Measurements from ENCODE around the gene CNNM1. TPM values are rescaled to one million over a fixed set of nuclear protein-coding genes. Genes with fewer than 3 reads are reported as not detected.

The CNNM1 gene
- total RNA-seq, 1 experiment from 2014 or later: not detected

DNA sequence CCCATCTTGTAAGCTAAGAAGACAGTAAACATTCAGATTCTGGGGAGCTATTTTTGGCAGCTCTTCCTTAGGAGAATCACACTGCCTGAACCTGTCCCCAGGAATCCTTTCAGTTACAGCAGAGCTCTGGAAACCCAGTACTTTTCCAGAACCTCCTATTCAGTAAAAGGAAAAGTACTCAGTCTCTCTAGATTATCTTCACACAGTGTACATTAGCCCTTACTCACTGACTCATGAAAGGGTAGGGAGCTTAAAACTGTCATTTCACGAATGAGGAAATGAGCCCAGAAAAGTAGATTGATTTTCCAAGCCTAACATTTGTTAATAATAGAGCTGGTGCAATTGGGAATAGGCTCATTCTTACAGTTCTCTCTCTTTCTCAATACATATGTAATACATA lies 3.9 kb upstream of the CNNM1 start:
- BruUV-seq (replicated peaks): no TSS peak
- Mint-ChIP-seq H3K27me3 (ENCODE audit: insufficient read depth, unreplicated experiment) (no peaks in the 10 kb centered on the region), H3K36me3 (ENCODE audit: insufficient read depth, unreplicated experiment) (no peaks in the 10 kb centered on the region), H3K9me3 (ENCODE audit: unreplicated experiment) (no peaks in the 10 kb centered on the region), H3K4me1 (ENCODE audit: low read depth, unreplicated experiment) (no peaks in the 10 kb centered on the region), H3K4me3 (ENCODE audit: unreplicated experiment) (no peak overlapping the region), H3K27ac (ENCODE audit: unreplicated experiment) (no peak overlapping the region)
- Histone ChIP-seq H3K27me3 (replicated peaks; ENCODE audit: control insufficient read depth, insufficient read depth, low read length) (no peaks in the 10 kb centered on the region), H3K9me3 (no peaks in the 10 kb centered on the region), H3K4me3 (ENCODE audit: low read depth, low read length) (no peak overlapping the region), H3K36me3 (ENCODE audit: control insufficient read depth, insufficient read depth, low read length) (no peaks in the 10 kb centered on the region), H3K4me1 (peaks cover 4% of the 10 kb centered on the region; the same call in 1 of the 2 replicates)
- DNase-seq: peak in 1 of 2 experiments; percentile 16
- TF ChIP-seq, protein P1, sequence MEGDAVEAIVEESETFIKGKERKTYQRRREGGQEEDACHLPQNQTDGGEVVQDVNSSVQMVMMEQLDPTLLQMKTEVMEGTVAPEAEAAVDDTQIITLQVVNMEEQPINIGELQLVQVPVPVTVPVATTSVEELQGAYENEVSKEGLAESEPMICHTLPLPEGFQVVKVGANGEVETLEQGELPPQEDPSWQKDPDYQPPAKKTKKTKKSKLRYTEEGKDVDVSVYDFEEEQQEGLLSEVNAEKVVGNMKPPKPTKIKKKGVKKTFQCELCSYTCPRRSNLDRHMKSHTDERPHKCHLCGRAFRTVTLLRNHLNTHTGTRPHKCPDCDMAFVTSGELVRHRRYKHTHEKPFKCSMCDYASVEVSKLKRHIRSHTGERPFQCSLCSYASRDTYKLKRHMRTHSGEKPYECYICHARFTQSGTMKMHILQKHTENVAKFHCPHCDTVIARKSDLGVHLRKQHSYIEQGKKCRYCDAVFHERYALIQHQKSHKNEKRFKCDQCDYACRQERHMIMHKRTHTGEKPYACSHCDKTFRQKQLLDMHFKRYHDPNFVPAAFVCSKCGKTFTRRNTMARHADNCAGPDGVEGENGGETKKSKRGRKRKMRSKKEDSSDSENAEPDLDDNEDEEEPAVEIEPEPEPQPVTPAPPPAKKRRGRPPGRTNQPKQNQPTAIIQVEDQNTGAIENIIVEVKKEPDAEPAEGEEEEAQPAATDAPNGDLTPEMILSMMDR (IDR thresholded peaks at IDR 0.05; ENCODE audit: insufficient read depth in 1 of 2, low read depth in 1 of 2, low read length in 1 of 2, severe bottlenecking in 1 of 2, unreplicated experiment in 1 of 2): no peak
- POLR2A ChIA-PET: no interaction called here
- intact Hi-C loops (cut with micrococcal nuclease; ENCODE audit: unreplicated experiment): no loop called here
- CTCF ChIA-PET: interaction anchor here (1.0 kb wide), 1 partner anchor 23 kb away, joined by 3 read pairs; no protein-coding TSS in a partner anchor

DNA sequence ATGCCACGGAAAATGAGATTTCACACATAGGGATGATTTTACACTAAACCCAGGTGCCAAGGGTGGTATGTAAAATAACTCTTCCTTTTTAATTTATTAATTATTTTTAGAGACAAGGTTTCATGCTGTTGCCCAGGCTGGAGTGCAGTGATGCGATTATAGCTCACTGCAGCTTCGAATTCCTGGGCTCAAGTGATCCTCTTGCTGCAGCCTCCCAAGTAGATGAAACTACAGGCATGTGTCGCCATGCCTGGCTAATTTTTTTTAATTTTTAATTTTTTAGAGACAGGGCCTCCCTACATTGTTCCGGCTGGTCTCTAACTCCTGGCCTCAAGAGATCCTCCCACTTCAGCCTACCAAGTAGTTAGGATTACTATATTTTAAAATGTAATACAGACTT lies 2.3 kb upstream of the CNNM1 start:
- intact Hi-C loops (cut with micrococcal nuclease; ENCODE audit: unreplicated experiment): no loop called here
- Histone ChIP-seq H3K4me3 (ENCODE audit: low read depth, low read length) (no peak overlapping the region), H3K4me1 (peaks cover 4% of the 10 kb centered on the region; the same call in 1 of the 2 replicates), H3K27me3 (replicated peaks; ENCODE audit: control insufficient read depth, insufficient read depth, low read length) (no peaks in the 10 kb centered on the region), H3K9me3 (no peaks in the 10 kb centered on the region), H3K36me3 (ENCODE audit: control insufficient read depth, insufficient read depth, low read length) (no peaks in the 10 kb centered on the region)
- no peaks in the 10 kb centered on the region for H3K27me3 Mint-ChIP-seq (ENCODE audit: insufficient read depth, unreplicated experiment)
- H3K36me3 Mint-ChIP-seq (ENCODE audit: insufficient read depth, unreplicated experiment): no peaks in the 10 kb centered on the region
- H3K9me3 Mint-ChIP-seq (ENCODE audit: unreplicated experiment): no peaks in the 10 kb centered on the region
- no TSS peak for BruUV-seq (replicated peaks)
- no peaks in the 10 kb centered on the region for H3K4me1 Mint-ChIP-seq (ENCODE audit: low read depth, unreplicated experiment)
- H3K4me3 Mint-ChIP-seq (ENCODE audit: unreplicated experiment): no peak overlapping the region
- POLR2A ChIA-PET: no interaction called here
- H3K27ac Mint-ChIP-seq (ENCODE audit: unreplicated experiment): no peak overlapping the region
- DNase-seq: no peak
- TF ChIP-seq, protein P1 (IDR thresholded peaks at IDR 0.05; ENCODE audit: insufficient read depth in 1 of 2, low read depth in 1 of 2, low read length in 1 of 2, severe bottlenecking in 1 of 2, unreplicated experiment in 1 of 2): no peak
- CTCF ChIA-PET: no interaction called here

DNA sequence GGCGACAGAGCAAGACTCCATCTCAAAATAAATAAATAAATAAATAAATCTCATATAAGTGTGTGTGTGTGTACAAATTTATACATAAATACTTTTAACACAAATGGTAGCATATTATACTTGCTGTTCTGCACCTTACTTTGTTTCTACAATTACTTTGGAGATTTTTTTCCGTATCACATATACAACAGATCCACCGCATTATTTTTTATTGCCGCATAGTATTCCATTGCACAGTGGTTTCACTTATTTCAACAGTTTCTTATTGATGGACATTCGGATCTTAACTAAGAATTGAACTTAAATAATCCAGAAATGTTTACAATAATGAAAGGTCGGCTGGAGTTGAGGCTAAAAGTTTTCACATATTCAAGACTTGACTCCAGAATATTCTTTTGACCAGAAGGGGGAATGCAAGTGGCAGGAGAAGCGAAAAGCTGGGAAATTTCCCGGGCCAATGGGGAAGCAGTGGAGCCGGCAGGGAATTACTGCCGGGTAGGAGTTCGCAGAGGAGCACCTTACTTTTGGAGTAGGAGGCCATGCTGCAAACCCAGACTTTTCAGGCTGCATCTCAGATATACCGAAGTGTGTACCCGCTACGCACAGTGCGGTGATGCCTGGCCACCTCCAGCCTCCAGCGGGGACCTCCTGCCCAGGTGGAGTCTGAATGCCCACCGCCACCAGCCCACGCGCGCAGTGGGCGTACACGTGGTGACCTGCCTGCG lies 415 bp upstream of the CNNM1 start:
- H3K36me3 Mint-ChIP-seq (ENCODE audit: insufficient read depth, unreplicated experiment): no peaks in the 10 kb centered on the region
- H3K36me3 ChIP-seq (ENCODE audit: control insufficient read depth, insufficient read depth, low read length): no peaks in the 10 kb centered on the region
- TF ChIP-seq, protein P1 (IDR thresholded peaks at IDR 0.05; ENCODE audit: insufficient read depth in 1 of 2, low read depth in 1 of 2, low read length in 1 of 2, severe bottlenecking in 1 of 2, unreplicated experiment in 1 of 2): no peak
- no peak overlapping the region for H3K4me3 ChIP-seq (ENCODE audit: low read depth, low read length)
- intact Hi-C loops (cut with micrococcal nuclease; ENCODE audit: unreplicated experiment): no loop called here
- H3K27me3 Mint-ChIP-seq (ENCODE audit: insufficient read depth, unreplicated experiment): no peaks in the 10 kb centered on the region
- no peak overlapping the region for H3K4me3 Mint-ChIP-seq (ENCODE audit: unreplicated experiment)
- BruUV-seq (replicated peaks): no TSS peak
- H3K9me3 Mint-ChIP-seq (ENCODE audit: unreplicated experiment): no peaks in the 10 kb centered on the region
- no peaks in the 10 kb centered on the region for H3K27me3 ChIP-seq (replicated peaks; ENCODE audit: control insufficient read depth, insufficient read depth, low read length)
- CTCF ChIA-PET: interaction anchor here (0.7 kb wide), 1 partner anchor 1585 kb away, joined by 7 read pairs; no protein-coding TSS in a partner anchor
- no peak for DNase-seq
- H3K27ac Mint-ChIP-seq (ENCODE audit: unreplicated experiment): no peak overlapping the region
- H3K9me3 ChIP-seq: no peaks in the 10 kb centered on the region
- H3K4me1 Mint-ChIP-seq (ENCODE audit: low read depth, unreplicated experiment): no peaks in the 10 kb centered on the region
- POLR2A ChIA-PET: no interaction called here
- peaks cover 4% of the 10 kb centered on the region; the same call in 1 of the 2 replicates for H3K4me1 ChIP-seq
